ENCODE measurements around the gene TKTL1.

GRCh38 chrX:154294791-154295574, 612 bp upstream of the TKTL1 start, which contains the start of gene TEX28:
- TF ChIP-seq CTCF (IDR thresholded peaks at IDR 0.05) (no peak), POLR2A (IDR thresholded peaks at IDR 0.05) (no peak)

All from body of pancreas (tissue), 4 donors.